SU-DHL-6 (cell line): ENCODE measurements around the gene SLX4.

ENCODE experiments used
- EZH2phosphoT487 ChIP-seq: fragments of 200-600 bp; sonication (generic), shearing (Covaris generic); conservative IDR thresholded peaks from 2 replicates; pipeline ENCODE4 v1.6.1; 2018; ENCODE audit warnings: mild to moderate bottlenecking, antibody characterized with exemption, low read length, moderate library complexity, mixed read lengths
- TF ChIP-seq, protein P1 (sequence below): fragments of 200-600 bp; sonication (generic); IDR thresholded peaks from one replicate; pipeline ENCODE4 v1.5.1; 2017; ENCODE audit warnings: antibody characterized with exemption, mild to moderate bottlenecking, low read length, moderate library complexity; ENCODE audit not compliant: insufficient read depth, poor library complexity, severe bottlenecking

- no peak for TF ChIP-seq EZH2phosphoT487
- TF ChIP-seq, protein P1, sequence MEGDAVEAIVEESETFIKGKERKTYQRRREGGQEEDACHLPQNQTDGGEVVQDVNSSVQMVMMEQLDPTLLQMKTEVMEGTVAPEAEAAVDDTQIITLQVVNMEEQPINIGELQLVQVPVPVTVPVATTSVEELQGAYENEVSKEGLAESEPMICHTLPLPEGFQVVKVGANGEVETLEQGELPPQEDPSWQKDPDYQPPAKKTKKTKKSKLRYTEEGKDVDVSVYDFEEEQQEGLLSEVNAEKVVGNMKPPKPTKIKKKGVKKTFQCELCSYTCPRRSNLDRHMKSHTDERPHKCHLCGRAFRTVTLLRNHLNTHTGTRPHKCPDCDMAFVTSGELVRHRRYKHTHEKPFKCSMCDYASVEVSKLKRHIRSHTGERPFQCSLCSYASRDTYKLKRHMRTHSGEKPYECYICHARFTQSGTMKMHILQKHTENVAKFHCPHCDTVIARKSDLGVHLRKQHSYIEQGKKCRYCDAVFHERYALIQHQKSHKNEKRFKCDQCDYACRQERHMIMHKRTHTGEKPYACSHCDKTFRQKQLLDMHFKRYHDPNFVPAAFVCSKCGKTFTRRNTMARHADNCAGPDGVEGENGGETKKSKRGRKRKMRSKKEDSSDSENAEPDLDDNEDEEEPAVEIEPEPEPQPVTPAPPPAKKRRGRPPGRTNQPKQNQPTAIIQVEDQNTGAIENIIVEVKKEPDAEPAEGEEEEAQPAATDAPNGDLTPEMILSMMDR: no peak
These were observed 16.3 kb downstream of the SLX4 start for GRCh38 chr16:3595110-3595486.
